Keratinocyte (primary cell): ENCODE results near the gene GALNT14. TPM values are rescaled to one million over a fixed set of nuclear protein-coding genes. Genes with fewer than 3 reads are reported as not detected.

Experiments used
- DNase-seq: peaks from one replicate; pipeline ENCODE4 v3.0.0-alpha.2; 2011; ENCODE audit warnings: low read depth, missing footprints, low spot score
- FAIRE-seq: peaks from 2 replicates; lab custom pipeline; 2011; peaks lifted over from hg19 to GRCh38; lab: Jason Lieb, UNC
- H2AFZ ChIP-seq: 2 replicates; pipeline ENCODE4 v1.6.0; 2012; ENCODE audit warnings: low read length, control low read depth, inconsistent platforms; ENCODE audit not compliant: control insufficient read depth
- H3K27ac ChIP-seq: 2 replicates; pipeline ENCODE4 v1.5.1; 2011; ENCODE audit warnings: low read length; ENCODE audit not compliant: control insufficient read depth, insufficient read depth
- H3K27me3 ChIP-seq: 3 replicates; pipeline ENCODE4 v1.6.0; 2011; ENCODE audit warnings: low read length; ENCODE audit not compliant: control insufficient read depth, insufficient read depth; ENCODE audit errors: extremely low read depth
- H3K36me3 ChIP-seq, 2 experiments: 2 replicates in 1 of 2; 3 replicates in 1 of 2; pipeline ENCODE4 v1.5.1; 2011; ENCODE audit warnings: low read length in 2 of 2, mild to moderate bottlenecking in 1 of 2; ENCODE audit not compliant: control insufficient read depth in 2 of 2, insufficient read depth in 2 of 2; ENCODE audit errors: extremely low read depth in 1 of 2
- H3K4me1 ChIP-seq: 3 replicates; pipeline ENCODE4 v1.5.1; 2011; ENCODE audit warnings: low read length; ENCODE audit not compliant: control insufficient read depth, insufficient read depth; ENCODE audit errors: extremely low read depth
- H3K4me2 ChIP-seq: 3 replicates; pipeline ENCODE4 v1.6.0; 2011; ENCODE audit warnings: low read depth, low read length; ENCODE audit not compliant: control insufficient read depth, insufficient read depth; ENCODE audit errors: extremely low read depth
- H3K4me3 ChIP-seq, 3 experiments: fragments of 200-600 bp in 1 of 3; sonication (generic) in 1 of 3; 2 replicates in 2 of 3; 3 replicates in 1 of 3; pipeline ENCODE4 v1.5.1; 2011 to 2016; ENCODE audit warnings: low read length in 3 of 3, mild to moderate bottlenecking in 3 of 3, control low read depth in 2 of 3, inconsistent platforms in 1 of 3, low read depth in 1 of 3, mixed read lengths in 1 of 3, mixed run types in 1 of 3, moderate library complexity in 1 of 3; ENCODE audit not compliant: control insufficient read depth in 2 of 3, insufficient read depth in 2 of 3; ENCODE audit errors: extremely low read depth in 1 of 3
- H3K79me2 ChIP-seq: 2 replicates; pipeline ENCODE4 v1.6.0; 2012; ENCODE audit warnings: low read length; ENCODE audit not compliant: control insufficient read depth, insufficient read depth
- H3K9ac ChIP-seq: 3 replicates; pipeline ENCODE4 v1.6.0; 2011; ENCODE audit warnings: low read length; ENCODE audit not compliant: control insufficient read depth, insufficient read depth; ENCODE audit errors: extremely low read depth
- H3K9me1 ChIP-seq: 3 replicates; pipeline ENCODE4 v1.6.0; 2011; ENCODE audit warnings: low read length; ENCODE audit not compliant: control insufficient read depth, insufficient read depth; ENCODE audit errors: extremely low read depth
- H3K9me3 ChIP-seq: 2 replicates; pipeline ENCODE4 v1.5.1; 2012; ENCODE audit warnings: low read depth, low read length; ENCODE audit not compliant: control insufficient read depth
- H4K20me1 ChIP-seq: 3 replicates; pipeline ENCODE4 v1.6.0; 2011; ENCODE audit warnings: low read length; ENCODE audit not compliant: control insufficient read depth, insufficient read depth; ENCODE audit errors: extremely low read depth
- CTCF ChIP-seq, 3 experiments: IDR thresholded peaks in 1 of 3; conservative IDR thresholded peaks in 1 of 3; optimal IDR thresholded peaks in 1 of 3; 2 replicates in 2 of 3; 3 replicates in 1 of 3; pipeline versions ENCODE3 to v1.5.1; 2011; ENCODE audit warnings: low read length in 3 of 3, mild to moderate bottlenecking in 3 of 3, moderate library complexity in 2 of 3, control low read depth in 1 of 3, inconsistent platforms in 1 of 3; ENCODE audit not compliant: insufficient read depth in 2 of 3; ENCODE audit errors: extremely low read depth in 1 of 3
- EZH2 ChIP-seq: IDR thresholded peaks from one replicate; pipeline ENCODE4 v1.6.1; 2012; ENCODE audit warnings: inconsistent platforms, mild to moderate bottlenecking, low read length, moderate library complexity
- dilution Hi-C: fragments of 300-500 bp; cut with MboI; formaldehyde crosslinking; loops from one replicate; pipeline ENCODE4 v1.7.0; 2020; ENCODE audit warnings: low sequenced_read_pairs; ENCODE audit not compliant: extremely low pct_ligation_motif_present
- polyA plus RNA-seq, 5 experiments: library from polyadenylated mRNA; depleted of rRNA in 3 of 5; stranded (reverse) in 3 of 5; stranded (forward) in 1 of 5; unstranded in 1 of 5; fragments of >200 nt; gene quantifications; 1 replicate in 1 of 5; 2 replicates in 3 of 5; 3 replicates in 1 of 5; pipeline versions ENCODE4 v1.2.1 to v1.2.3, GENCODE V29; 2011 to 2012; ENCODE audit warnings: missing spikeins in 2 of 5, low read depth in 1 of 5, low replicate concordance in 1 of 5

GALNT14 gene
- polyA plus RNA-seq, 1 donor (not counting 4 experiments of a cell fraction or from before 2014, with no cell fraction given), result 27.4 TPM

DNA sequence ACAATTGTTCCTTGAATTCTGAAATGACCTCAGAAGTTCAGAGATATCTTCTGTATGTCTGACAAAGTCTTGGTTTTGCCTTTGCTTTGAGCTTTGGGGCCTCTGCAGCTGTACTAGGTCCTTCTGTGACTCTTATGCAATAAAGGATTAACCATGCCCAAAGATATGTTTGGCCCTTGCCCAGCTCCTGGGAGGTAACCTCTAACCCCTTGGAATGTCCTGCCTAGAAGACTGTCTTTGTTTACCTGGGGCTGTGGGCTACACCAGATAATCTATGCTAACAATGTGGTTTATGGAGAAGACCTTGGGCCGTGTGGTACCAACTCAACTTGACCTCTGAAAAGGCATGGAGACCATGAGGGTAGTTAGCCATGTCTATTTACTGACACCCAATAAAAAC, 190.1 kb downstream of the GALNT14 start:
- FAIRE-seq (no peak), DNase-seq (no peak)
- no peaks in the 10 kb centered on the region for H3K4me1 ChIP-seq
- H3K36me3 ChIP-seq, result peaks cover 0 to 7% of the 10 kb centered on the region in 2 experiments
- no peak overlapping the region for H3K27ac ChIP-seq
- H3K4me3 ChIP-seq, result no peak overlapping the region
- H4K20me1 ChIP-seq, result no peaks in the 10 kb centered on the region
- no peaks in the 10 kb centered on the region for H3K79me2 ChIP-seq
- H3K4me2 ChIP-seq, result no peak overlapping the region
- H3K27me3 ChIP-seq, result no peaks in the 10 kb centered on the region
- H2AFZ ChIP-seq, result no peak overlapping the region
- TF ChIP-seq EZH2 (no peak), CTCF (optimal IDR thresholded peaks at IDR 0.05 in 1 of 3, IDR thresholded peaks at IDR 0.05 in 1 of 3, conservative IDR thresholded peaks at IDR 0.05 in 1 of 3; ENCODE audit: extremely low read depth in 1 of 3, insufficient read depth in 2 of 3, low read length in 3 of 3) (no peak)
- H3K9ac ChIP-seq, result no peak overlapping the region
- H3K9me1 ChIP-seq, result no peaks in the 10 kb centered on the region
- H3K9me3 ChIP-seq, result no peaks in the 10 kb centered on the region
- dilution Hi-C loops, result no loop called here

DNA sequence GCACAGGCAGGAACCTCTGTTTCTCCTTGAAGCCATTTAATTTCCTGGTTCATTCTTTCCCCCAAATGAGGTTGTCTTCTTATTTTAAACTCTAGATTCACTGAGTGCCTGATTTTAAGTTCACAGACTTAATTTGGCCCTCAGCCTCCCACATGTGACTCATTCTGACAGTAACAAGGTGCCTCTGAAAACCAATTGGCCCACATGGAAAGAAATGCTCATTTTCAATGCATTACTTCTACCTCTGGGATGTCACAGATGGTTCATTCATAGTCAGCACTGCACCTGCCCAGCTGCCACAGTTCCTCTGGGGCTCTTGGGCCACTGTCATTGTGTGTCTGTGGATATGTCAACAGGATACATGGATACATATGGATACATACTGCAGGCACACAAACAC, 190.6 kb downstream of the GALNT14 start:
- H3K9me1 ChIP-seq, result no peaks in the 10 kb centered on the region
- no peak overlapping the region for H2AFZ ChIP-seq
- no peaks in the 10 kb centered on the region for H3K27me3 ChIP-seq
- H3K9me3 ChIP-seq, result no peaks in the 10 kb centered on the region
- H4K20me1 ChIP-seq, result no peaks in the 10 kb centered on the region
- no peak overlapping the region for H3K27ac ChIP-seq
- H3K4me3 ChIP-seq, result no peak overlapping the region
- dilution Hi-C loops, result no loop called here
- no peak overlapping the region for H3K4me2 ChIP-seq
- DNase-seq (no peak), FAIRE-seq (no peak)
- H3K4me1 ChIP-seq, result no peaks in the 10 kb centered on the region
- TF ChIP-seq CTCF (optimal IDR thresholded peaks at IDR 0.05 in 1 of 3, IDR thresholded peaks at IDR 0.05 in 1 of 3, conservative IDR thresholded peaks at IDR 0.05 in 1 of 3; ENCODE audit: extremely low read depth in 1 of 3, insufficient read depth in 2 of 3, low read length in 3 of 3), result no peak
- no peak for TF ChIP-seq EZH2
- H3K36me3 ChIP-seq, result peaks cover 0 to 7% of the 10 kb centered on the region in 2 experiments
- no peak overlapping the region for H3K9ac ChIP-seq
- H3K79me2 ChIP-seq, result no peaks in the 10 kb centered on the region
